Esophagus mucosa (tissue), 1 donor: ENCODE data around the gene CMBL. TPM values are rescaled to one million over a fixed set of nuclear protein-coding genes. Genes with fewer than 3 reads are reported as not detected.
A peak's percentile ranks its signal among the peaks of the same experiment; 100 is the strongest.
"Not testable (repeated sequence)": the region's sequence is repeated elsewhere in the genome, so short reads cannot be mapped to it uniquely, and the experiment has no call there.

Source experiments
- ATAC-seq: fragments of 200-7000 bp; cut with Tn5 transposase; one replicate; pipeline ENCODE4 v1.9.1; 2020
- total RNA-seq: library from RNA; stranded (reverse); gene quantifications from one replicate; pipeline ENCODE4 v1.2.4, GENCODE V29; 2023
- donor health status: DM: yes; HTN: yes; CAD: no.

CMBL gene
- total RNA-seq, 1 donor from 2014 or later: 4.5 TPM

GRCh38 chr5:10254686-10255085 lies 53.0 kb downstream of the CMBL start:
- ATAC-seq: no peak

DNA sequence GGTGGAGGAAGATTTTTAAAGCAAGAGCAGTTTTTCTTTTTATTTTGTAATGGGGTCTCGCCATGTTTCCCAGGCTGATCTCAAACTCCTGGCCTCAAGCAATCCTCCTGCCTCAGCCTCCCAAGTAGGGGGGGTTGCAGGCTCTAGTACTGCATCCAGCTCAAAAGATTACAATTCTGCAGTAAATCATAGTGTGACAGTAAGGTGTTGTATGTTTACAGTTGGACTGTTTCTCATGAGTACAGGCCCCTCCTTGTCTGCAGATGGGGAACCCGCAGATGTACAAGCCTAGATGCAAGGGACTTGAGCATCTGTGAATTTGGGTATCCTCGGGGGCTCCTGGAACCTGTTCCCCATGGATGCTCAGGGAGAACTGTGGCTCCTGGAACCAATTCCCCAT lies 54.3 kb downstream of the CMBL start:
- ATAC-seq: no peak

DNA sequence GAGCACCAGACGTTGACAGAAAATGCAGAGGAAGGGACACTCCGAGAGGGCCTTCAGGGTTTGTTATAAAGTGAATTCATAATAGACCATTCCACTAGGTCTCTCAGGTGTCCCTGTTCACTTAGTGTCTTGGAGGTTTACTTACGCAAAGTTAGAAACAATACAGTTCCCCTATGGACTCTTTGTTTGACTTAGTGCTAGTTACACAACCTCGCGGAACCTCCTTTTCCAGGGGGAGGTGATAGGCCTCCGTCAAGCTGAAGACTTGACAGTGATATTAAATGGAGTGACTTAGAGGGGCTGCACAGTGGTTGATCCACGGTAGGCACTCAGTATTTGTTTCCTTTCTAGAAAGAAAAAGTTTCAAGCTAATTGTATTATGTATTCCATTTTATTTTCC lies 56.3 kb downstream of the CMBL start:
- no peak for ATAC-seq

DNA sequence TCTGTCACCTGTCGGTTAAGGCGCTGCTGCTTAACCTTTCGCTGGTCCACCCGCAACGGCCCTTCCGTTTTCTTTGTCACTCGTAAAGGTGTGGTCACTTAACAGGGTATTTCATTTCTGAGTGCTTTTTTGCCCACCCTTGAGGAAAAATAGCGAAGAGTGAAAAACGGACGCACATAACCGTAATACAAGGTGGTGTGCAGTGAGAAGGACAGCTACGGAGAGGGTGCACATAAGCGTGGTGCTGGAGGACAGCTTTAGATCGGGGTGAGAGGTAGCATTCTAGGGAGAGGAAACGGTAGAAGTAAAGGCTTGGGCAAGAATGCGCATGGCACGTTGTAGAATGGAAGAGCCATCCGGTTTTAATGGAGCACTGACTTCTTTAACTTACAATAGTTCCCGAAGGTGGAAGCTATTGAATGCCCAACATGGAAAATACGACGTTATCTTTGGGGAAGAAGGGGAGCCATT lies 56.9 kb downstream of the CMBL start:
- ATAC-seq: peak; percentile 25

DNA sequence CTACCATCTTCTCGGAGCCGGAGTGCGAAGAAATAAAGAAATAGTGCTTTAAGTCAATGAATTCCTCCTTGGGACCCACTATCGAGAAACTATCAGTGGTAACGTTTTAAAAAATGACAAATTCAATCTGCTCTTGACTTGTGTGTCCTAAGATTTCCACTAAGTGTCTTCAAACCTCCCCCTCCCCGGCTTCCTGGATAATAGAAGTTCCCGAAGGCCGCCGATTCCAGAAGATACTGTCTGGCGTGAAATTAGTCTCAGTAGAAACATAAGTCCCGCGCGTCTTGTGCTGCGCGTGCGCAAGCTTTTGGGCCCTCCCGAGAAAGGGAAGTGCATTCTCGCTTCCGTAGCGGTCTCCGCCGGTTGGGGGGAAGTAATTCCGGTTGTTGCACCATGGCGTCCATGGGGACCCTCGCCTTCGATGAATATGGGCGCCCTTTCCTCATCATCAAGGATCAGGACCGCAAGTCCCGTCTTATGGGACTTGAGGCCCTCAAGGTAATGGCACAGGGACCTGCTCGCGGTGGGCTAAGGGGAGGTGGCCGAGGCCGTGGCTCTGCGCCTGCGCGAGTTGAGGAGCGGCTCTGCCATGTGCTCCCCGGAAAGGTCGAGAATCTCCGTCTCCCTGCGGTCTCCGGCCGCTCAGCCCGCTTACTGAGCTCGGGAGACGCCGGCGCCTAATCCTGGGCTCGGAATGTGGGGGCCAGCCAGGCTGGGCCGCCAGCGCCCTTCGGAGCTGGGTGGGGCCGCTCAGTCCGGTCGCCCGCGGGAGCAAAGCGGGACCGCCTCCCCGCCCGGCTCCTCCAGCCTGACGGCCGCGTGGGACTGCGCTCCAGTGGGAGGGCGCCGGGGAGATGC lies 57.5 kb downstream of the CMBL start, which contains the start of gene CCT5:
Gene CCT5 (plus strand): TSS at position 333 of the 858 bp plus-strand sequence. CDS start 61 bp downstream, at position 394.
- ATAC-seq: peak; percentile 91

DNA sequence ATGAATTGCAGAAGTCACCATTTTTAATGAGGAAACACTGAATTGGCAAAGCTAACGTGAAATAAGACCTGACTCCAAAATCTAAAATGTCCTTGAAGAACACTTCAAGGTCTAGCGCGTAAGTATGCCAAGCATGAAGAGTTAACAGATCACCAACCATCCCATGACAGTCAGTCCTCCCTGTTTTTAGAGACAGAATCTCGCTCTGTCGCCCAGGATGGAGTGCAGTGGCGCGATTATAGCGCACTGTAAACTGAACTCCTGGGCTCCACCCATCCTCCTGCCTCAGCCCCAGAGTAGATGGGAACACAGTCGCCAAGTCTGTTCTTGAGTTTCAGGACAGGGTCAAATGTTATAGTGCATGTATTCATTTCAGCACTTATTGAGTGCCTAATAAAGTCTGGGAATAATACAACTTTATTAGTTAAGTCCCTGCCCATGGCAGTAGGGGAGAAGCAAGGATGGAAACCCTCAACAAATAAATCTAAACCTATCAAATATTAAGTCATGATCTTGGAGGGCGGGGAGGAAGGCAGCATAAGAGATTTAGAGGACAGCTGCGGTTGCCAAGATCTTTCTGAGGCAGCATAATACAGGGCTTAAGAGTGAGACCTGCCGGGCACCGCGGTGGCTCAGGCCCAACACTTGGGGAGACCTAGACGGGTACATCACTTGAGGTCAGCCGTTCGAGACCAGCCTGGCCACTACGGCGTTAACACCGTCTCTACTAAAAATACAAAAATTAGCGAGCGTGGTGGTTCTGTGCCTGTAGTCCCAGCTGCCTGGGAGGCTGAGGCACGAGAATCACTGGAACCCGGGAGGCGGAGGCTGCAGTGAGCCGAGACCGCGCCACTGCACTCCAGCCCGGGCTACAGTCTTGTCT lies 59.1 kb downstream of the CMBL start:
- ATAC-seq: no peak

GRCh38 chr5:10247217-10247616 lies 60.5 kb downstream of the CMBL start:
- ATAC-seq: not testable (repeated sequence)

- ATAC-seq: peak; percentile 15
Observed at GRCh38 chr5:10246761-10247160, 60.9 kb downstream of the CMBL start.

GRCh38 chr5:10244342-10244944 lies 63.3 kb downstream of the CMBL start:
- ATAC-seq: no peak

- ATAC-seq: no peak
Observed at GRCh38 chr5:10243660-10244240, 64.0 kb downstream of the CMBL start.

- ATAC-seq: no peak
Observed at GRCh38 chr5:10235350-10235749, 72.4 kb downstream of the CMBL start.

DNA sequence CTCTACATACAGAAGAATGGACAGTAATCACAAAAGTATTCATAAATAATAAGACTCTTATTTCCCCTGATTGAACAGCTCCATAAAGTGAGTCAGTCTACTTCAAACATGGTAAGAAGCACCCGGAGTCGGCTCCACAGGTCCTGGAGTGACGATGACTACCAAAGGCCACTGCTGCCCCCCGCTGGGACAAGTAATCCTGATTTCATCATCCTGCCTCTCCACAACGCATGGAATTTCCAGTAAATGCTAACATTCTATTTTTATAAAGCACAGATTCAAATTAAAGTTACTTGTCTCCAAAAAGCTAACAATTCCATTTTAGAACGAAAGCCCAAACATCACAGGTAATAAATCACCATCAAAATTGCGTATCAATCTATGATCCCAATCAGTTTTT lies 74.2 kb downstream of the CMBL start:
- ATAC-seq: no peak

DNA sequence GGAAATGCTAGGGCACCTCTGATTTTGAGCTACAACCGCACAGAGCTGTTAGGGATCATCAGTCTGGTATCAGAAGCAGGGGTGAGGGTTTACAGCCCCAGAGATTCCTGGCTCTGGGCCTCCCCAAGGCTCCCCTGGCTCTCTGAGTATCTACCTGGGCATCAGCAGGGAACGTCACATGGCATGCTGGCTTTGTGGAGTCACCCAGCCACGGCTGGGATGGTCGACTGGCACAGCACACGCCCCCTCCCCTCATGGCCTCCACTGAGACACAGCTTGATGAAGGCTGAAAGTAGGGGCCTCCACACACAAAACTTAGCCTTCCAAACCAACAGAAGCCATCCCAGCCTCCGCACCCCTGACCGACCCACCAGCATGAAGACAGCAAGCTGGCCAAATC lies 74.7 kb downstream of the CMBL start:
- no peak for ATAC-seq

DNA sequence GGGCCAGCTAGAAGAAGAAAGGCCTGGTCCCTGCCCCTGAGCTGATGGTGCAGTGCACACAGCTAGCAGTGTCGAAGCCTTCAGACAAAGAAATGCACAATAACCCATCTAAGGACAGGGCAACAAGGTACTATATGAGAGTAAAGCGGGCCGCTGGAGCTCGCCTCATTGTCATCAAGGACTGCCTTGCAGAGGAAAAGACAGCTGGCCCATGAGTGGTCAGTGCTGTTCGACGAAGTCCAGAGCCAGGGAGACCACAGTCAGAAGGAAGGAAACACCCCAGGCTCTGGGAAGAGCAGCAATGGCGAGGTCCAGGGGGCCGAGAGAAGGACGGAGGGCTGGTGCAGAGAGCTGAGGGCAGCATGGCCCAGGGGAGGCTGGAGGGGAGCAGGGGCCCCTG lies 75.3 kb downstream of the CMBL start:
- no peak for ATAC-seq

- ATAC-seq: no peak
Observed at GRCh38 chr5:10229306-10230048, 78.2 kb downstream of the CMBL start.

DNA sequence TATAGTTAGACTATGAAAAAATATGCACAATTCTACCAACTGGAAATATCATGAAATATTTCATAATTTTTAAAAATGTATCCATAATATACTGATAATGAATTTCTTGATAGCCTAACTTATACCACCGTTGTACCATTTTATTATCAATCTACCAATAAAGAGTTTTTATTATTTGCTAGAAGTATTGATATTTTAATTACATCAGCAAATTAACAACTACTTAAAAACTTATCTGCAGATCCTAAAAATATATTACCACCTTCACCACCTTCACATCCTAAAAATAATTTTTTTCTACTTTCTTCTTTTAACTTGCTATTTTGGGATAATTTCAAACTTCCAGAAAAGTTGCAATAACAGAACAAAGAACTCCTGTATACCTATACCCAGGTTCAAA lies 79.4 kb downstream of the CMBL start:
- no peak for ATAC-seq

Other genes starting within 250 kb of the CMBL start
- 9.6 TPM for gene ATPSCKMT, start 58.0 kb downstream of the CMBL start, total RNA-seq
- 159 TPM for gene CCT5, start 57.6 kb downstream of the CMBL start, total RNA-seq
- gene MARCHF6, start 45.8 kb upstream of the CMBL start, total RNA-seq: 50.6 TPM
- not detected for gene ROPN1L, start 134.0 kb upstream of the CMBL start, total RNA-seq